Stromal cell of bone marrow (primary cell): ENCODE results near the gene CENPV.
"Not testable (repeated sequence)": the region's sequence is repeated elsewhere in the genome, so short reads cannot be mapped to it uniquely, and the experiment has no call there.

Experiments
- DNase-seq: peaks from one replicate; pipeline ENCODE4 v3.0.0-alpha.2; 2012; ENCODE audit warnings: low read depth

Gene CENPV

GRCh38 chr17:16353317-16354174 lies at the start of gene CENPV:
Gene CENPV (minus strand): TSS chr17:16353469. CDS start chr17:16353436, 33 bp downstream.
- DNase-seq, result no peak

DNA sequence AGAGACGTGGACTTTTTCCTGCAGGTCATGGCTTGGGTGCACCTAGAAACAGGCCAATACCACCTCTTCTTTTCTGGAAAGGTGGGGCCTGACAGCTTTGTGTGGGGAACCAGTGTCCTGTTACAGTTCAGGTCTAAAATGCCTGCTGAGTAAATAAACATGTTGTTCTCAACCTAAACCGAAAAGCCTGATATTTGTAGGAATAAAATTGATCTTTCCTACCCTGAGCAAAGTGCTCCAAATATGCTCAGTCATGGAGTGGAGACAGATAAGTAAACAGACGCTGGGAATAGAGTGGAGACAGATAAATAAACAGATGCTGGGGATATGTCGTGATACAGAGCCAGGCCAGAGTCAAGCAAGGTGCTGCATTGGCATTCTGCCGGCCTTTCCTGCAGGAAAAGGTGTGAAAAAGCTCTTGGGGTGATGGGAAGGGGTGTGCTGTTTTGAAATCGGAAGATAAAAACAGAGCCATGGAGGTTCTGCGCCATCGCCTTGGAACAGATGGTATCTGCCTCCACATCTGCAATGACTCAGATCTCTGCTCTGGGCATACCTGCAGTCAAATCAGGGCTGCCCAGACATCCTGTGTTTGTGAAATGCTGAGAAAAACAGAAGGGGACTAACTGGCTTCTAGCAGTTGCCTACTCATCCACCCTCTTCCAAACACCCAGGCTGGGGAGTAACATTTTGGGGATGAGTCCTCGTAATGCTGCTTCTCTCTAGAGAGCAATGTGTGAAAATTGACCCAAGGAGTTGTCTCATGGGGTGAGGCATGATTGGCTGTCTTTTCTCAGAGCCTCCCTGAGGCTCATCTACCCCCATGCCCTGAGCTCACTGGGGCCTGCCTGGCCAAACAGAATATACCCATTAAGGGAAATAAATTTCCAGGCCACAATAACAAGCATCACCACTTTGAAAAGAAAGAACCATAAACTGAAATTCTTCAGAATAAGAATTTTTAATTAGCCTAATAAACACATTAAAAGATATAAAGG lies 45.3 kb upstream of the CENPV start:
- DNase-seq, result no peak

DNA sequence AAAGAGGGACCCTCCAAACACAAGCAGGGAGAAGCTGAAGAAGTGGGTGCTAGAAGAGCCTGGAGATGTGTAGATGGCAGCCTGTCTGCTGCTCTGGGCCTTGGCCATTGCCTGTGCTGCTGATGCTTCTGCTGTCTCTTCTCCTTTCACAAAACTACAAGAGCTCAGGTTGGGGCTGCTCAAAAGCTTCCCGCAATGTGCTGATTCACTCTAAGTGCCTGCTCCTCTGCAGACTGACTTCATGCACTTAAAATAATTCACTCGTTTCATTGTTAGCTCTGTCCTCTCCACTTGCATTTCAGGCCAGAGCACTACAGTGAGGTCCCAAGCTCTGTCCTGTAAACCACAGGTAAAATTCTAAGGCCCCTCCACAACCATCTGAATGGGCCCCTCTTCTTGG lies 43.4 kb upstream of the CENPV start:
- DNase-seq, result not testable (repeated sequence)

DNA sequence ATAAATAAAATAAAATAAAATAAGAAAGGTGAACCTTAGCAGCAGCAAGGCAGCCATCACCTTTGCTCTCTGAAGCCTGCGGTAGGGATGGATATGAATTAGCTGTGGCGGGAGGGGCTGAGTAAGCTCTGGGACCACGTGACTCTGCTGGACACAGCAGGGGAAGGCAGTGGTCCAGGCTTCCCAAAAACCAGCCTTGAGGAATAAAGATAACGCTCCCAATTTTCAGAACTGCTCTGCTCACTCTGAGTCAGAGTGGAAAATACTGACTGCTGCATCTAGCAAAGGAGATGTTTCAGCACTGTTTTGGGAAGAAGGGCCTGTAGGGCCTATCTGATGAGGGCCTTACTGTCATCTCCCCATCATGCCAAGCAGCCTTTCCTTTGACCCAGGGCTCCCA lies 42.6 kb upstream of the CENPV start:
- DNase-seq, result not testable (repeated sequence)

DNA sequence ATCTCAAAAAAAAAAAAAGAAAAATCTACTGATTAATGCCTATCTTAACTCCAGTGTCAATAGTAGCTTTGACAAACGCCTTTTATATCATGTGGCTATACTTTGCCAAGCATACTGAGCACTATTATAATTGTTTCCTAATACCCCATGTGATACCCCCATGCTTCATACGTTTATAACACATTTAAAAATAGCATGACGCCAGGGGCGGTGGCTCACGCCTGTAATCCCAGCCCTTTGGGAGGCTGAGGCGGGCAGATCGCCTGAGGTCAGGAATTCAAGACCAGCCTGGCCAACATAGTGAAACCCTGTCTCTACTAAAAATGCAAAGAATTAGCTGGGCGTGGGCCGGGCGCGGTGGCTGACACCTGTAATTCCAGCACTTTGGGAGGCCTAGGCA lies 39.2 kb upstream of the CENPV start:
- DNase-seq, result not testable (repeated sequence)

DNA sequence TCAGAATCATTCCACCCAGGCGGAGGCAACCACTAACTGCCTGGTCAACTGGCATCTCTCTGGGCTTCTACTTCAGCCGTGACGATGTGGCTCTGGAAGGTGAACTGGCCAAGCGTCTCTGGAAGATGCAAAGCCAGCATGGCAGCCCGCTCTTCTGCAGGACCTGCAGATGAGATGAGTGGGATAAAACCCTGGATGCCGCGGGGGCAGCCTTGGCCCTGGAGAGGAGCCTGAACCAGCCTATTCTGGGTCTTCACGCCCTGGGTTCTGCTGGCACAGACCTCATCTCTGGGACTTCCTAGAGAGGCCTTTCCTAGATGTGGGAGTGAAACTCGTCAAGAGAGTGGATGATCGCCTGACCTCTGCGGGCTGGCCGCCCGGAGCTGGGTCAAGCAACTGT lies 38.2 kb upstream of the CENPV start:
- DNase-seq, result no peak

GRCh38 chr17:16386126-16386507 lies 32.8 kb upstream of the CENPV start:
- not testable (repeated sequence) for DNase-seq

DNA sequence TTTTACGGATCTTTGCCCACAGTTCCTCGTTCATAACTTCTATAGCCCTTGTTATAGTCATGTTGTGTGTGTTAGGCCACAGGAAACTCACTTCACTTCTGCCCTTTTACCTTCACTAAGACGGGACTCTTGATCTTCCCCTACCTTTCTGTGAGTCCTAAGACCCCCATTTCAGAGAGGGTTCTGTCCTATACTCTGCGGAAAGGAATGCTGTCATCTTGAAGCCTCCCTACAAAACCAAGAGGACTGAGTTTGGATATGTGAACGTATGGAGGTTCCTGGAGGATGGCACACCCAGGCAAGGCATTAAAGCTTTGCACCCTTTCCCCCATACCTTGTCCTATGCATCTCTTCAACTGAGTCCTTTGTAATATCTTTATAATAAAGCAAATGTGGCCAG lies 31.3 kb upstream of the CENPV start:
- DNase-seq, result no peak

- DNase-seq, result no peak
Observed at GRCh38 chr17:16383772-16384287, 30.6 kb upstream of the CENPV start.

GRCh38 chr17:16383216-16383615 lies 29.9 kb upstream of the CENPV start:
- no peak for DNase-seq

GRCh38 chr17:16381496-16381820 lies 28.2 kb upstream of the CENPV start:
- DNase-seq, result no peak

- DNase-seq, result peak; percentile 95
Observed at GRCh38 chr17:16380640-16381495, 27.6 kb upstream of the CENPV start, which contains the start of gene UBB. Gene UBB (plus strand): TSS chr17:16381091. CDS start chr17:16381908, 817 bp downstream.

GRCh38 chr17:16379654-16380053 lies 26.4 kb upstream of the CENPV start:
- no peak for DNase-seq

- DNase-seq, result no peak
Observed at GRCh38 chr17:16378636-16379282, 25.5 kb upstream of the CENPV start.

DNA sequence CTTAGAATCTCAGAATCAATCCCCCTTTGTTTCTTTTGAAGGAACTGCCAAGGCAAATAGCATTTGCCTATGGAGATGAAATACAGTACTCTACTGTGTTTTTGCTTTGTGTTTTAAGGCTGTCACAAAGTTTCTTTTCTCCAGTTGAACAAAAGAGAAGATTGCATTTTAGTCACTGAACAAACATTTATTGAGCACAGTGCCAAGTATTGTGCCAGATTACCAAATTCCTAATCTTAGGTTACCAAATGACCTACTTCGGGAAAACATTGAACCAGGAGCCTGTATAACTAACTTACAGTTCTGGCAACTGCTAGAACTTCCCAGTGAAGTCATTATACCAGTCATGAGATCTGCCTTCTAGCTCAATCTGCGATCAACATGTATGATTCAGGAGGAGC lies 24.7 kb upstream of the CENPV start:
- peak; percentile 95 for DNase-seq

GRCh38 chr17:16374146-16374938 lies 21.1 kb upstream of the CENPV start:
- DNase-seq, result peak; percentile 92

DNA sequence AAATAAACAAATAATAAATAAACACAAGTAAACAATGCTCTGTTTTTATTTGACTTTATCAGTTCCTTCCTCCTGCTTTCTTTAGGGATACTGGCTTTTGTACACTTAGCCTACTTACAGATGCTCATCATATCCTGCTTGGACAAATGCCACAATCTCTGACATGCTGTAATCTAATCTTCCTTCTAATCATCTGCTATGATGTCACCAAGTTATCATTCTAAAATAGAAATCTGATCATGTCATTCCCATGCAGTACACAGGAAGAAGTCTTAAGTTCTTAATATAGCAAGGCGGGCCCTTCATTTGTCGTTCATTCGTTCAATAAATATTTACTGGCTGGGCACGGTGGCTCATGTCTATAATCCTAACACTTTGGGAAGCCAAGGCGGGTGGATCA lies 18.5 kb upstream of the CENPV start:
- DNase-seq, result no peak

DNA sequence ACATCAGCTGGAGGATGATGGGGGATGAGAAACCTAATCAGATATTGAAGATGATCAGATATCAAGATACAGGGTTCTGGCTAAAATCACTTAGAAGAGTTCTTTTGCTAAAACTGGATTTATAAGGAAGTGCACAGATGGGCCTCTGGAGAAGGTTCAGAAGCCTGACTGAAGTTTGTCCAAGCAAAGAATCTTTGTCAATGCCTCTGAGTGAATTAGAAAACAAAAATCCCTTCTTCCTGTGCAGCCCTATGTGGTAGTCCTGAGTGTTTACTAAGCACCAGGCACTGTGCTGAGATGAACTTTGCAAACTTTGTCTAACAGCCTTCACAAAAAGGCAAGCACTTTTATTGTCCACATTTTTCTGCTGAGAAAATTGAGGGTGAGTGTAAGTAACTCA lies 11.4 kb upstream of the CENPV start:
- DNase-seq, result no peak

DNA sequence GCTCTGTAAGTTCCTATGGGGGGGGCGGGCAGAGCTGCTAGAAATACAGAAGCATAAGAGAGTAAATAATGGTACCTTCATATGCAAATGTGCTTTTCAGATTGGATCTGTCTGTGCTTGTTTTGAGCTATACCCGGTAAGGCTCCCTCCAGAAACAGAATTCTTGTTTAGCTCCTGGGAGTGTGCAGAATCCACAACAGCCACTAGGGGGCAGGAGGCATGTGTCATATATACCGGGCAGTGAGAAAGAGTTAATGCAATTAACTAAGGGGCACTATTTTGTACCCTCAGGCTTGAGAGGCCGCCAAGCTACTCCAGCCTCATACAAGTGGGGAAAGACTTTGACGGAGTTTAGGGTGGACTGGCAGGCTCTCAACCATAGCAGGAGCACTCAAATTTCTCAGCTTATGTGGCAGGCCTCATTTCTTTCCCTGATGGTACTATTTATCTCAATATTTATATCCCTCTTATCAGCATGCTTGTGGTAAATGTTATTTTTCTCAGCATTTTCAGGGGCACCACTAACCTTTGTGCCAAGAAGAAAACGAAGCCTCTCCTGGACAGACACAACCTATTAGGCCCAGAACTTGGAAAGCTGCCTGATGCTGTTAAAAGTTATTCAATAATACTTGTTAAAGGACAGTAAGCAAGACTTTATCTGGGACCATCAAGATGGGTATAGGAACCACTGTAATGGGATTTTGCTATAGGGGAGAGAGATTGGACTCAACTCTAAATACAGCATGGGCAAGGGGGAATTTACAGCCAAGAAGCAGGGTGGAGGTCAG lies 10.7 kb upstream of the CENPV start:
- DNase-seq, result no peak
